ENCODE measurements around the gene NXPH1. TPM values are rescaled to one million over a fixed set of nuclear protein-coding genes. Genes with fewer than 3 reads are reported as not detected.

Gene NXPH1
- total RNA-seq, 4 donors from 2014 or later, result not detected

GRCh38 chr7:8625612-8626011 is 192.2 kb downstream of the NXPH1 start:
- no peaks in the 10 kb centered on the region for H3K36me3 ChIP-seq
- intact Hi-C loops (cut with DNase I), result no loop called here
- TF ChIP-seq CTCF (IDR thresholded peaks at IDR 0.05) (no peak), POLR2A (IDR thresholded peaks at IDR 0.05) (no peak)
- no peak overlapping the region for H3K27ac ChIP-seq
- no peaks in the 10 kb centered on the region for H3K9me3 ChIP-seq
- H3K4me1 ChIP-seq, result no peaks in the 10 kb centered on the region
- DNase-seq, result no peak
- H3K27me3 ChIP-seq, result no peaks in the 10 kb centered on the region
- no peak overlapping the region for H3K4me3 ChIP-seq

GRCh38 chr7:8627325-8627724 is 193.9 kb downstream of the NXPH1 start:
- no peak for DNase-seq
- TF ChIP-seq CTCF (IDR thresholded peaks at IDR 0.05) (no peak), POLR2A (IDR thresholded peaks at IDR 0.05) (no peak)
- WGBS, 2 donors, result 30 to 41% methylated on average over 2 of the region's 2 CpGs
- no peak overlapping the region for H3K27ac ChIP-seq
- no peaks in the 10 kb centered on the region for H3K9me3 ChIP-seq
- intact Hi-C loops (cut with DNase I), result no loop called here
- H3K27me3 ChIP-seq, result no peaks in the 10 kb centered on the region
- no peaks in the 10 kb centered on the region for H3K36me3 ChIP-seq
- H3K4me1 ChIP-seq, result no peaks in the 10 kb centered on the region
- no peak overlapping the region for H3K4me3 ChIP-seq

- Histone ChIP-seq H3K36me3 (no peaks in the 10 kb centered on the region), H3K27ac (no peak overlapping the region), H3K4me3 (no peak overlapping the region), H3K9me3 (no peaks in the 10 kb centered on the region), H3K27me3 (no peaks in the 10 kb centered on the region), H3K4me1 (no peaks in the 10 kb centered on the region)
- TF ChIP-seq POLR2A (IDR thresholded peaks at IDR 0.05), result no peak
- TF ChIP-seq CTCF (IDR thresholded peaks at IDR 0.05), result no peak
- WGBS, 2 donors, result 73 to 78% methylated on average over 7 of the region's 7 CpGs
- DNase-seq, result no peak
- intact Hi-C loops (cut with DNase I), result no loop called here
Observed at GRCh38 chr7:8628656-8629055, 195.2 kb downstream of the NXPH1 start.

- no peaks in the 10 kb centered on the region for H3K36me3 ChIP-seq
- H3K27me3 ChIP-seq, result no peaks in the 10 kb centered on the region
- TF ChIP-seq CTCF (IDR thresholded peaks at IDR 0.05) (no peak), POLR2A (IDR thresholded peaks at IDR 0.05) (no peak)
- H3K4me3 ChIP-seq, result no peak overlapping the region
- 40 to 41% methylated on average over 3 of the region's 3 CpGs for WGBS, 2 donors
- H3K9me3 ChIP-seq, result no peaks in the 10 kb centered on the region
- H3K27ac ChIP-seq, result no peak overlapping the region
- DNase-seq, result no peak
- intact Hi-C loops (cut with DNase I), result no loop called here
- no peaks in the 10 kb centered on the region for H3K4me1 ChIP-seq
Observed at GRCh38 chr7:8629504-8629903, 196.1 kb downstream of the NXPH1 start.

- no peak for DNase-seq
- Histone ChIP-seq H3K4me3 (no peak overlapping the region), H3K27ac (no peak overlapping the region), H3K27me3 (no peaks in the 10 kb centered on the region), H3K4me1 (no peaks in the 10 kb centered on the region), H3K9me3 (no peaks in the 10 kb centered on the region), H3K36me3 (no peaks in the 10 kb centered on the region)
- 62 to 79% methylated on average over 4 of the region's 4 CpGs for WGBS, 2 donors
- intact Hi-C loops (cut with DNase I), result no loop called here
- TF ChIP-seq CTCF (IDR thresholded peaks at IDR 0.05) (no peak), POLR2A (IDR thresholded peaks at IDR 0.05) (no peak)
Observed at GRCh38 chr7:8637322-8637721, 203.9 kb downstream of the NXPH1 start.
